Hematopoietic multipotent progenitor cell treated with erythropoietin and hydrocortisone succinate and interleukin-3 and kit ligand, for 17 days (in vitro differentiated cells): Measurements from ENCODE around the gene TMEM260.
"Not testable (repeated sequence)": the region's sequence is repeated elsewhere in the genome, so short reads cannot be mapped to it uniquely, and the experiment has no call there.

Experiments used
- DNase-seq: peaks from one replicate; pipeline ENCODE4 v3.0.0-alpha.2; 2015; ENCODE audit warnings: low spot score

Gene TMEM260

DNA sequence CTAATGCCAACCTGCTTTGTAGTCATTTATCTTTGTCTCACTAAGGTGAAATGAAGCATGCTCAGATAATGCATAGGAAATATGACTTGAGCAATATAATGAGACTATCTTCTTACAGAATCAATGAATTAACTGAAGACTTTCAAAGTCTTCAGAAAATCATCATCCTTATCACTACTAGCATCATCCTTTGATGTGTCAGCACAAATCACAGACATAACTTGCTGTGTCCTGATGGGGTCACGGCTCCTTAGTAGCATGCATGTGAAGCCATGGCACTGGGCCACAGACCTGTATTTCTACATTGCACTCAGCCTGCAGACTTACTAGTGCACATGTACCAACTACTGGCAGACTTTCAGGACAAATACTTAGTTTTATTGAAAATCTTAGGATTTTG is 18.9 kb downstream of the TMEM260 start:
- DNase-seq = no peak

DNA sequence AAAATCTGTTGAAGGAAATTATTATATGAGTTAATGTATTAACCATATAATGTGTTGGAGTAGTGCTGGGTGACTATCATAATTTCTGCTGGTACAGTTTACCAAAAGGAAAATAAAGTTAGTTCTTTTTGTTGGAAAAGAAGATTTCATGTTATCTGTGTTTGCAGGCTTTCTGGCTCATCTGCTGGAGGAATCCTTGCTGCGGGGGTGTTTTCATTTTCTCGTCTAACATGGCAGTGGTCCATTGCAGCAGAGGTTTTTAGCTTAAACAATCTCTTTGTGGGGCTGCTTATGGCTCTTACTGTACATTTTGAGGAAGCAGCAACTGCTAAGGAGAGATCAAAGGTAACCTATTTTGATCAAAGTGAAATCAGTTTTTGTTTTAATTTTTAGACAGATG is 24.1 kb downstream of the TMEM260 start:
- DNase-seq = no peak

DNA sequence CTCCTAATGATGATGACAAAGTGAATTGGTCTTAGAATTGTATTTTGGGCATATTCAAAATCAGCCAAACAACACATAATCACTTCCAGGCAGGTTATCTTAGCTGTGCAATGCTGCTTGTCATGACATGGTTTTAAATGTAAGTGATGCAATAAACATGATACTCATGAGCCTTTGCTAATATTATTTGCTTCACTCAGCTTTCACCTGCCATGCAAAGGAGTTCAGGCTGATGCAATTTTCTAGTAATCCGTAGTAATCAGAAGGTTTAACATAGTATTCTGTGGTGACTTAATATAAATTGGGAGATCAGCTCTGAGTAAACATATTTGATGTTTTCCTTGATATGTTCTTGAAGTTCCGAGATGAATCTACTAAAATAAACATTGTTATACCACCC is 29.1 kb downstream of the TMEM260 start:
- DNase-seq = peak; percentile 22

DNA sequence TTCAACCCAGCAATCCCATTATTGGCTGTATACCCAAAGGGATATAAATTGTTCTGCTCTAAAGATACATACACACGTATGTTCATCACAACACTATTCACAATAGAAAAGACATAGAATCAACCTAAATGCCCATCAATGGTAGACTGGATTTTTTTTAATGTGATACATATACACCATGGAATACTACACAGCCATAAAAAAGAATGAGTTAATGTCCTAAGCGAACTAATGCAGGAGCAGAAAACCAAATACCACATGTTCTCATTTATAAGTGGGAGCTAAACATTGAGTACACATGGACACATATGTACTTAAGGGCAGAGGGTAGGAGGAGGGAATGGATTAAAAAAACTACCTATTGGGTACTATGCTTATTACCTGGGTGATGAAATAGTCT is 32.1 kb downstream of the TMEM260 start:
- not testable (repeated sequence) for DNase-seq

DNA sequence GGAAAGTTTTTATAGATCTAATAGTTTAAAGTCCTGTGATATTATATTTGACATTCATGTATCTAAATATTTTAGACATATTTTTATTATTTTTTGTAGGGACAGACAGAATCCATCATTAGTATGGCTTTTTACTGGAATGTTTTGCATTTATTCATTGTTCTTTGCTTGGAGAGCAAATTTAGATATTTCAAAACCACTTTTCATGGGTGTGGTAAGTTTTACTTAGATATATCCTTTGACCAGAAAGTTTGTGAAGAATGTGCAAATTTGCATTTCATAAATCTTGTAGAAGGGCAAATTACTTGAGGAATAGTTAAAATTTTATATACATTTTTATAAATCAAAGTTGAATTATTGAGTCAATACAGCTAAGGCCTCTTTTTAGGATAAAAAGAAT is 37.5 kb downstream of the TMEM260 start:
- DNase-seq = no peak

DNA sequence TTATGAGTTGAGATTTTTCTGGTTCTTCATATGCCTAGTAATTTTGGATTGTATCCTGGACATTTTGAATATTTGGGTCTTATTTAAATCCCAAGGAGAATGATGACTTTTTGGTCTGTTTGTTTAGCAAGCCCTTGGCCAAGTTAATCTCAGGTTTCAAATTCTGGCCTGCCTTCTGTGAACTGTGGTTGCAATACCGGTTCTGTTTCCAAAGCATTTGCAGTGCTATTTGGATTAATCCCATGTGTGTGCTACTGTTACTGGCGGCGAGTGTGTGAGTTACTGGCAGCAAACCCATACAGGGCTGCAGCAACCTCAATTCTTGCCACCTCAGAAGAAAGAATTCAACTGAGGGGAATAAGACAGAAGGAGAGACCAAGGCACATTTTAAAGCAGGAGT is 51.1 kb downstream of the TMEM260 start:
- no peak for DNase-seq

DNA sequence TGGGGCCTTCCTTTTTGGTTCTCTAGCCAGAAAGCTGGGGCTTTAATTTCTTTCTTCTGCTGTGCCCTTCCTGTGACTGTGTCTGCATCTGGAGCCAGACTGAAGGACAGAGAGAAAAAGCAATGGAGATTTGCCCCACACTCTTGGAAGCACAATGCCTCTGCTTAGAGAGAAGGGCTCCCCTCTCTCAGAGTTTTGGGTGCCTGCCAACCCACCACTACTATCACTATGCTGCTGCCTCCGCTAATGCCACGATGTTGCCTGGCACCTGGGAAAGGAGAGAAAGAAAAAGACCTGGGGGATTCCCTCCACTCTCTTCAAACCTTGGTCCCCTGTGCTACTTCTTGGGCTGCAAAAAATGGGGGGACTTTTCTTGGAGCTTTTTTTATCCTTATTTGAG is 52.6 kb downstream of the TMEM260 start:
- DNase-seq = no peak

DNA sequence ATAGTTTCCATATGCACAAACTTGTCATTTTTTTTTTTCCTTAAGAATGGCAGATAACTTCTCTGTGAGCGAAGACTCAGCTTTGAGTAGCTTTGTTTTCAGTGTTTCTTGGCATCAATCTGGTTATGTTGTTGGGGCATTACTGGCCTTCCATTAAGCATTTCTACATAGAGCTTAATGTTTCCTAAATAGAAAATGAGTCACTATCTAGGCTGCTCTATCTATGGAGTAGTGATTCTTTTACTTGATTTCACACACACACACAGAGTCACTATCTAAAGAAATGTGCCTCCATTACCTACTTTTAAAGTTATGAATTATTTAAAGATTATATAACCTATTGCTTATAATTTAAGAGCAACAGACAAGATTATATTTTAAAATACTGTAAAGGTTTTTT is 53.9 kb downstream of the TMEM260 start:
- no peak for DNase-seq

DNA sequence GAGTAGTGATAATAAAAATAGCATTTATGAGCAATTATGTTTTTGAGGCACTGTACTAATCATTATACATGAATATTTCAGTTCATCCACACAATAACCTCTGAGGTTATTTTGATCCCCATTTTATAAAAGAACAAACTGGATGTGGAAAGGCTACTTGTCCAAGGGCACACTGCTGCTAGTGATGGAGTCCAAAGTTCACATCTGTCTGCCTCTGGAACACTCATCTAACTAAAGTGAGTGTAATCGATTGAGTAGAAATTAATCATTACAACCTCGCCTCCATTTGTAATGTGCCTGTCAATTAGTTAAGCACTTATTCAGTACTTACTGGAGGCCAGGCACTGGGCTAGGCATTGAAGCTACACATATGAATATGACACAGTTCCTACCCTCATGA is 55.4 kb downstream of the TMEM260 start:
- DNase-seq = no peak

DNA sequence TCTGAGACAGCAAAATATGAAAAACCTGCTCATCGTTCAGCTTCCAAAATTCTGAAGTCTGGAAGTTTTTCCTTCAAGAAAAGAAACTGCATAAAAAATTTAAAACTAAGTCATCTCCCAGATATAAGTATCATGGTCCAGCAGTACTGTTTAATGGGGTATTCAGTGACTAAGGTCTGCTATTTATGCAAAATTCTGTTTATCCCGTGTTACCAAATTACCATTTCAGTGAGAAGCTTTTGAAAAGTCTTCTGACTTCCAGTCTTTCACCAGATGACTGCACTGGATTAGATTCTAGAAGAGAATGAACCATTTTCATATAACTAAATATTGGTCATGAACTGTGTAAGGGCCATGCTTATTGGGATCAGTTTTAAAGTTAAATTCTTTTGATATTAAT is 67.9 kb downstream of the TMEM260 start:
- DNase-seq = no peak

DNA sequence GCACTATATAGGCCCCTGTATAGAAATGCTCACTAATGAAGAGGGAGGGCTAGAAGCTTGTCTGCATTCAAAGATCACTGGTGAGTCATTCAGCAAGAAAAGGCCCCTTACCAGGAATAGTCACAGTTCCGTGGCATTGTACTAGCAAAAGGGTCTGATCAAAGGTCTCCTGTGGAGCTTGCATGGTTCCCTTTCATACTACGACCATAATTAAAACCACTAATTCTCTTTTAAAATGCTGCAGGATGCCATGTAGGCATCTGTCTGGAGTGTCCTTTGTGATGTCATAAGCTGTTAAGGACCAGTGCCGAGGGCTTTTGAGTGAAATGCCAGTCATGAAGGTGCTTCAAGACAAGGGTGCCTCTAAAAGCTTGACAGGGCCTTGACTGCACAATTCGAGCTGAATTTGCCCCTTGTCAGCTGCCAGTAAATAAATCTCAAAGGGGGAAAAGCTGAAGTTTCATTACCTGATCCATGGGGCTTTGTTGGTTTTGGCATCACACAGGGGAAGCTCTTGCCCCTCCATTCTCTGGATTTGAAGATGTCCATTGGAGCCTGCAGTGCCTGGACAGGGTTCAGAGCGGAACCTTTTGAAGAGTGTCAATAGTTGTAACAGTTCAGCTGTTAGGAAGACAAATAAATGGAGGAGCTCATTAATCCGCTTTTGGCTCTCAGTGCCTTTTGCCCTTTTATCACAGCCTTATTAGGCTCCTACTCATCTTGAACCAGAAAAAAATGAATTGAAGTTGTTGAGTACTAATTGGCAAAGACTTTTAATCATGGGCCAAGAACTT is 69.1 kb downstream of the TMEM260 start:
- DNase-seq = no peak

DNA sequence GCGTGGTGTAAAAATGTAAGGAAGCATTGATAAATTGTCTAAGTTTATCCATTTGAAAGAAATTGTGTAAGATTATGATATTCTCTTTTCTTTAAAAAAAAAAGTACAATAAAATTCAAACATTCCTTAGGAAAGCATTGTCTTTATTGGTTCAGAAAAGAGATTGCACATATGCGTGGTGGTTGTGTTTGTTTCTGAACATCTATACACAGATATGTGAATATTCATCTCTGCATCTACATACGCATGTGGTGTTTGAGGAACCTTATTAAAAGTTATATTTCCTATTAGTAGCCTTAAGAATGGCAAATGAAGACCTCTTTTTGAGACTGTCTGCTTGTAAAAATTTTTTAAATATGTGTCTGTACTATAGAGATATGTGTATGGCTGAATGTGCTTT is 69.8 kb downstream of the TMEM260 start:
- no peak for DNase-seq

DNA sequence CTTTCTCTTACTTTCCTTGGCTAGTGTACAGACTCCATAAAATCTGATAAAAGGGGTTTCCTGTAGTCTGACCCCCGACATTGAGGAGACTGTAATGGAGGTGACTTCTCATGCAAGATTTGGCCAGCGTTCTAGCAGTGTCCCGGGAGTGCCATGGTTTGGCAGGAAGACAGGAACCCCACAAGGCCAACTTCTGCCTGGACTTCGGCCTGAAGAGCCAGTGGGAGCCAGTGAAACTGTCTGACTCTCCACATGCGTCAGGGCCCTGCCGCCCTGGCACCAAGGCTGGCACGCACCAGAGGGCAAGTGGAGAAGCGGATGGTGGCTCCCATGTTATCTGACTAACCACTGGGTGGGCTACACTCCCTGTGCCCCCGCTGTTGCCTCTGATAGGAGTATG is 70.5 kb downstream of the TMEM260 start:
- DNase-seq = no peak

DNA sequence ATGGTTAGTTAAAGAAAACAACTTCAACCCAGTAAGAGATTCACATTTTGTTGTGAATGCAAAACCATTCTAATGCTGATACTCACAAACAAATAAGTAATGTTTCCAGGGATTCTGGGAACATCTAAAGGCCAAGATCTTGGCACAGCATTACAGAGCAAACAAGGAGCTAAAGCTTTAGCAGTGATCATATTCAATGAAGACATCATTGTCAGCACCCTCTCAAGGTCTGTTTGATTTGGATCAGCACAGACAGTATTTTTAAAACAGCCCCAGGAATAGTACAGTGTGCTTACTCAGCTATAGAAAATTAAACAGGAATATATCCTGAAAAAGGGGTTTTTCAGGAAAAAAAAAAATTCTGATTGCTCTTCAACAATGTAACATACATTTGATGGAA is 71.4 kb downstream of the TMEM260 start:
- DNase-seq = no peak

DNA sequence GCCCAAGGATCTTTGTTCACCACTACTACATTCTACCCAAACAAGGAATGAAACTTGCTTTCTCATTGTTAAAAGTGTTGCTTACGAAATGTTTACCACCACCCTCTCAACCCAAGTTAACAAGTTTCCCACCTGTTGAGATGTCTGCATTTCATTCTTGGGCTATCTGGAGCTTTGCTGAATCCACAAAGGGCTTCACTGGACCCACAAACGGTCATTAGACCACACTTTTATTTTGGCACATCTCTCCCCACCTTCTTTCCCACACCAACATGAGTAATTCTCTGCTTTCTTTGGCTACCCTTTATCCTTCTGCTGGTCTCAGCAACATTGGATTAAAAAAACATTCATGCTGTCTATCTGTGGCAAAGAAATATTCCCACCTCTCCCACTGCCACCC is 78.0 kb downstream of the TMEM260 start:
- no peak for DNase-seq

DNA sequence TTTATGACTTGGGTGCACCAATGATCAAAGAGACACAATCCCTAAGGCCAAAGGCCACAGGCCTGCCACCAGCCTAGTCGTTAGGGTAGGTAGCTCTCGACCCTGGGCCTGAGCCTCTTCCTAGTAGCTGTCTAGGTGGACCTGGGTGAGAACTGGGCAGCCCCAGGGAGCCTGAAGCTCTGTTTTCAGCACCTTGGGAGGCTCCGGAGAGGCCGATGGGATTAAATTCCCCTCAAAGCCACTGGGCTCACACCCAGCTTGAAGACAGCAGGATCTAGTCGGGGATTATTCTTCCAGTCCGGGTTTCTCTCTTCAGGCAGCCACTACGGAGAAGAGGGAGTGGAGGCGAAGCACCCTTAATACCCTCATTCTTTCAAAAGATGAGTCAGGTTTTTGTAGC is 79.8 kb downstream of the TMEM260 start:
- DNase-seq = no peak

DNA sequence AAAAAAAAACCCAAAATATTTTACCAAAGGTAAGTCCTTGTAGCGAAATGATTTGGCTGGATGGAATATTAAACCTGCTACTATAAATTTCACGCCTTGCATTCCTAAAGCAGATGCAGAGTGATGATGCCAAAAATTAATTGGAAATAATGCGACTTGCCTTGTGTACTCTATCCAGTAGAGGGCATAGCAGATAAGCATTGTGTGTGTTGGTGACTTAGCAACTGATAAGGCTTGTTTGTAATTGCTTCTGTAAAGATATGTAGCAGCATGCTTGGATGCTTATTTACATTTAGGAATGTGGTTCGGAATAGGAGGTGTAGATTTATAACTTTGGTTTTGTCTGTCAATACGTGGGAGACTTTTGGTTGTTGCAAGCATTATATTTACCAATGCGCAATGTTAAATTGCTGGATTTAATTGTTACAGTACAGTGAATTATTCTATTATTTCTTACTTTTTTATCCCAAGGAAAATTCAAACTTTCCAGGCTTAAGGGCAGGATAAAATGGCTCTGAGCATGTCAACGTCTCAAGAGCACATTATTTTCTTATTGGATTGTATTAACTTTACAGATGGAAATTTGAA is 80.5 kb downstream of the TMEM260 start:
- peak; percentile 11 for DNase-seq

DNA sequence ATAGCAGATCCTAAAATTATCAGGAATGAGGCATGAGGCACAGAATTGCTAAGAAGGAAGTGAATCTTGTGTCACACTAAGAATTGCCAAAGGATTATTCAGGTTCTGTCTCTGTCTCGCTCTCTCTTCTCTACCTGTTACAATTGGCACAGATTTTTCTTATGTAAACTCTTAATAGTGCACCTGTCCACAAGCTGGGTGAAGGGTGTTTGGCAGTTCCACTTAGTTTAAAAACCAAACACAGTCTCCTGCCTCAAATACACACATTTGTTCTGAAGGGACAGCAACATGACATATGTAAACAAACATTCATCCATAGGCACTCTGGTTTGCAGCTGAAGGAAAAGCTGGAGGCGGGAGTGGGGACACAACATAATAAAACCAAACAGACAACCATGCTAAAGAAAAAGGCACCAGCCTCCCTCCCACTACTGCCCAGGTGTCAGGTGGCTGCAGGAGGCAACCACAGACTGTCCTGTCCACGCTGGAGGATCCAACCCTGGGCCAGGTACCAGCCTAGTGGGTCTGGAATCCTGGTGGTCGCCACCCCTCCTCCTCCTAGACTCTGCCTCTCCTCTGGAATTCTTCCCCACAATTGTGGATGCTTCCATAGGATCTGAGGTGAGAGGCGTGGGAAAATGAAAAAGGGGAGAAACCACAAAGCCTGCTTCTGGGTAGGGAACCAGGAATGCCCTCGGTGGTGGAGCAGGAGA is 81.2 kb downstream of the TMEM260 start:
- DNase-seq = no peak

DNA sequence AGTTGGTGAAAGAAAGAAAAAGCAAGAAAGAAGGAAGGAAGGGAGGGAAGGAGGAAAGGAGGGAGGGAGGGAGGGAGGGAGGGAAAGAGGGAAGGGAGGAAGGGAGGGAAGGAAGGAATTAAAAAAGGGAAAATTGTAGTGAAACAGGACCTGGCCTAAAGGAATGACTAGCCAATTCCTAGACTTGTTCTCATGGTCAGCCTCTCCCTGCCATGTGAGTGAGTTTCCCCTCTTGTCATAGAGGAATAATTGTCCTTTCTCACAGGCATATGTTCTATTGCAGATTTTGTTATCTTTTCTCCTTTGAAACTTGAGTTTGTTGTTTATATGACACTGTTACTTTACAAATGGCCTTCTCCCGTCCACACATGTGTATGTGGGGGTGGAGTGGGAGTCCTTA is 81.9 kb downstream of the TMEM260 start:
- DNase-seq = no peak

DNA sequence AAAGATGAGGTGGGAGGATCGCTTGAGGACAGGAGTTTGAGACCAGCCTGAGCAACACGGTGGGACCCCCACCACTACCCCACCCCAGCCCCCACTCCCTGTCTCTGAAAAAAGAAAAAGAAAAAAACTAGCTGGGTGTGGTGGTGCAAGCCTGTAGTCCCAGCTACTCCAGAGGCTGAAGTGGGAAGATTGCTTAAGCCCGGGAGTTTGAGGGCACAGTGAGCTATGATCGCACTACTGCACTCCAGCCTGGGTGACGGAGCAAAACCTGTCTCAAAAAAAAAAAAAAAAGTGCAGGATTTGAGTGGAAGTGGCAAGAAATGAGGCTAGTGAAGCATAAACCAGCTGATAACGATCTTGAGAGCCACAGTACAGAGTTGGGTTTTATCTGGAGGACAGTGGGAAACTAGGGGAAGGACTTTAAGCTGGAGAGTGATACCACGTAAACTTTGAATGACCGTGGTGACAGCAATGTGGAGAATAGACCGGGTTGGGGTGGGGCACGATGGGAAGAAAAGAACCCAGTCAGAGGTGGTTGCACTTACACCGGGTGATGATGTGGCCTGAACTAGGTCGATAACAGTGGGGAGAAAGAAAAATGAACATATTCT is 85.3 kb downstream of the TMEM260 start:
- DNase-seq = no peak

DNA sequence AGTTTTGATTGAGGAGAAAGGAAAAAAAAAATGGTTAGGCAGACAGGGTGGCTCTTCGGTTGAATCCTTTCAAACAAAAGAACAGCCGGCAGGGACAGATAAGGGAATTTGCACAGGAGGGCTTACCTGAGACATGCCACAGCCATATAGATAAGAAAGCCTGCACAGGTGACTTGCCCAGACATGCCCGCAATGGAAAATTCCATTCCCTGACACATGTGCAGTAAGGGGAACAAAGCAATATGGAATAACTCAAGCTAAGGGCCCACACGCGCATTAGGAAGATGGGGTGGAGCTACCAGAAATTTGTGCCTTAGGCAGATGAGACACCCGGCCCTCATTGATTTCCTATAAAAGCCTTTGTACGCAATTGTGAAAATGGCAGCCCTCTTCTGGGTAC is 86.7 kb downstream of the TMEM260 start:
- DNase-seq = no peak

DNA sequence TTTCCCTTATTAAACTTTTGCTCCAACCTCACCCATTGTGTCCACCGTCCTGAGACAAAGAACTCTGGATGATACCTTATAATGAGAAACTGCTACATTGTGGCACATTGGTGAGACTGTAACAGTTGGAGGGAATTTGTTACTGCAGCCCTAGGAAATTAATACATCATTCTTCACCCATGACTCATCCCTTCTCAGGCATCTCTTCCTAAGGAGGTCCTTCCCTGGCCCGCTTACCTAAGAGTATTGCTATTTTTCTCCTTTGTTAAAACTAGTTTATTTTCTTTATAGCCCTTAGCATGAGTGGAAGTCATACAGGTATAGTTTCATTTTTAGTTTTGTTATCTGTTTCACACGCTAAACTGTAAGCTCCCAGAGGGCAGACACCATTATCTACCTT is 87.1 kb downstream of the TMEM260 start:
- DNase-seq = no peak

DNA sequence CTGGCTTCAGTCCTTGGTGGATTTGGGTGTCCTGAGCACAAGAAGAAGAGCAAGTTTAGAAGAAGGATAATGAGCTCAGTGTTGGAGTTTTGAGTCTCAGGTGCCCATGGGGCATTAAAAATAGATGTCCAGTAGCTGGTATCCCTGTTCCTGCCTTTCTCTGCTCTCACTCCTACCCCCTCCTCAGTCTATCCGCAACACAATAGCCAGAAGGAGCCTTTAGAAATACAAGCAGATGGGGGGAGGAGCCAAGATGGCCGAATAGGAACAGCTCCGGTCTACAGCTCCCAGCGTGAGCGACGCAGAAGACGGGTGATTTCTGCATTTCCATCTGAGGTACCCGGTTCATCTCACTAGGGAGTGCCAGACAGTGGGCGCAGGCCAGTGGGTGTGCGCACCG is 87.7 kb downstream of the TMEM260 start:
- DNase-seq = not testable (repeated sequence)
